GM15510 (cell line): ENCODE data around the gene BDNF.

ENCODE experiments used
- POLR2A ChIP-seq: IDR thresholded peaks from 3 replicates; pipeline ENCODE4 v1.6.1; 2011; ENCODE audit warnings: borderline replicate concordance; ENCODE audit not compliant: insufficient read length; ENCODE audit errors: extremely low read depth

Gene BDNF

DNA sequence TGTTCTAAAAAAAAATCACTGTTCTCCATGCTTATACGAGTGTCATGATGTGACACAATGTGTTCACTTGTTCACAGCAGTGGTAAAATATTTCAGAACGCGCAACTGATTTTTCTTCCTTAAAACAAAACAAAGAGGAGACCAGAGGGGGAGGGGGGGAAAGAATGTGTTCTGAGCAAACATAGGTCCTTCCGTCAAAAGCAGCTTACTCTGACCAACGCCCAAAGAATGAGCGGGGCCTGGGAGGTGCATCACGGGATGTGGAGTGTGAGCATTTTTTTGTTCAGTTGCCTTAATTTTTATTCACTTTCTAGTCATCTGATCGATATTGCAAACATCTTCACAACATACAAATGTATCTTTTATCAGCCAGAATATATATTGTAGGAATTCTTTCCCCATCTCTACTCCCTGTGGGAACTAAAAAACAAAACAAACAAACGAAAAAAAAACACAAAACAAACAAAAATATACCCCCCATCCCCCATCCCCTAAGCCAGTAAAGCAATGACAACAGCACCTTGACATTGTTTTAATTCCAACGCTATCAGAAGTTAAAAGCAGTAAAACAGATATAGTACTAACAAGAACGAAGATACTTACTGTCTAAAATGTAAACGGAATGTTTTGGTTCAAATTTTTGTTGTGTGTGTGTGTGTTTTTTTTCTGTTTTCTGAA is 43.3 kb downstream of the BDNF start:
- TF ChIP-seq POLR2A = no peak

DNA sequence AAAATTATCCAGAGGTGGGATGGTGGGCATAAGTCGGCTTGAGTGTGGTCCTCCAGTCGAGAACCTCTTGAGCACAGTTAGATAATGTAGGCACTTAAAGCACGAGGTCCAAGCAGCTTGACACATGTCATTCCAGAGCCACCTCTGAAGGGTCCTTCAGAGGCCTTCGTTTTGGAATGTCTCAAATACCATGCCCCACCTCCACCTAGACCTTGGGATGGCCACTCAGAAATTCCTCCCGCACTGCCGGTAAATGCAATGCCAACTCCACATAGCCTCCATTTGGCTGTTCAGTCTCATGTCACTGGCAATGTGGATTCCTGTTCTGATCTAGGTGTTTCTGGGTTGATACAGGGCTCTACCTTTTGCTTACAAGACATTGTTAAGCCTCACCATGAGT is 43.9 kb downstream of the BDNF start:
- no peak for TF ChIP-seq POLR2A

- no peak for TF ChIP-seq POLR2A
Measured at GRCh38 chr11:27653990-27654758, 46.1 kb downstream of the BDNF start.

DNA sequence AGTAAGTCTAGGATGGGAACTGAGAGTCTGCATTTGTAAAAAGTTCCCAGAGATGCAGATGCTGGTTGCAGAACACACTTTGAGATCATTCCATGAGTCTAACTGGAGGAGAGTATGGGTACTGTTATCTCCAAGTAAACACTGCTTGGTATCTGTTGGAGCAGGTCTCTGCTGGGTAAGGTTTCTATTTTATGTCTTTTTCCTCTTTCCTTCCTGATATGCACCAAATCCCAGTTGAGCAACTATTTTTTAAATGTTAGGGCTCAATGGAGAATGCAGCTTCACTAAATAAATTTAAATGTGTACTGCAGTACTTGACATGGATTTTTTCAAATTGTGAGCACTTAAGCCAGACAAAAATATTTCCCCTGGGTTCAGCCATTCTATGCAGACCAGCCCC is 48.5 kb downstream of the BDNF start:
- no peak for TF ChIP-seq POLR2A

GRCh38 chr11:27650988-27651387 is 49.3 kb downstream of the BDNF start:
- TF ChIP-seq POLR2A = no peak

DNA sequence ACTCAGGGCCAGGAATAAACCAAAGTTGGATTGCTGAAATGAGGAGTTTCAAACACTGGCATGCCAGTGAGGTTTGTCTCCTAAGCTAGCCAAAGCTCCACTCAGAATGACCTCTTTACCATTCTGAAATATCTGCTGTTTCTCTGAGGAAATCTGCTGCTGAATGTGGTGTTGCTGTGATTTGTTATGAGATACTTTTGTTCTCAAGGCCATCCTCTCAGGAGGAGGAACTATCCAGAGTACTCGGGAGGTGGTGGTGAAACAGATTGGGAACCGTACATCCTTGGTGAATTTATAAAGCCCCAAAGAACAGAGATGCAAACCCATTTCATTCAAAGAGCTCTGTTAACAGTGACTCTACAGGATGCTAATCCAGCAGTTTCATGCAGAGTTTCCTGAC is 50.5 kb downstream of the BDNF start:
- TF ChIP-seq POLR2A = no peak

GRCh38 chr11:27648840-27649239 is 51.4 kb downstream of the BDNF start:
- no peak for TF ChIP-seq POLR2A

DNA sequence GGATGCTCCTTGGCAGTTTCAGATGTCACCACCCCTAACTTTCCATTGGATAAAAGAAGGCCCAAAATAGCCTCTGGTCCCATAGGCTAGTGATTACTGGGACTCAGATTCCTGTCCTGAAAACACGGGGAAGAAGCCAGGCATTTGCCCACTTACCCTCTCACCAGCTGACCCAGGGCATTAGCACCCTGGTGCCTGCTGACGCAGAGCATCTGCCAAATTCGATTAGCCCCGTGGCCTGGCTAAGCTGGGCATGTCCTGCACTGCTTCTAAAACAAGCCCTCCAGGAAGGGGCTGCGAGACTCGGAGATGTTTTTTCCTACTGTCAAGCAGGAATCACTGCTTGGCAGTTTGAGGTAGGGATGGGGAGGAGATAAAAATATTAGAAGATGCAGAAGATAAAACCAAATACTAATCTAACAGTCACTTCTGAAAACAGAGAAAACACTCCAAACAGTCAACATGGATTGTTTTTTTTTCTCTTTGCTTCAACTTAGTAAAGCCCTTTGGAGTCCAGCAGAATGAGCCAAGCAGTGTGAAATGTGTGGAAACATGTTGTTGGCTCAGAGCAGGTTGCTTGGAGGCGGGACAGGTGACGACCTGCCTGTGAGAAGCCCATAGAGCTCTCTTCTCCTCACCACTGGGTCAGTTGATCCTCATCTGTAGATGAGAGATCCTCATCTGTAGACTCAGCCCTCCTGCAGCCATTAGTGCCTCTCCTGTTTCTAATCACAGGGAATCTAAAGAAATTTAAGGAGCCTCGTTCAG is 54.0 kb downstream of the BDNF start:
- TF ChIP-seq POLR2A = no peak

DNA sequence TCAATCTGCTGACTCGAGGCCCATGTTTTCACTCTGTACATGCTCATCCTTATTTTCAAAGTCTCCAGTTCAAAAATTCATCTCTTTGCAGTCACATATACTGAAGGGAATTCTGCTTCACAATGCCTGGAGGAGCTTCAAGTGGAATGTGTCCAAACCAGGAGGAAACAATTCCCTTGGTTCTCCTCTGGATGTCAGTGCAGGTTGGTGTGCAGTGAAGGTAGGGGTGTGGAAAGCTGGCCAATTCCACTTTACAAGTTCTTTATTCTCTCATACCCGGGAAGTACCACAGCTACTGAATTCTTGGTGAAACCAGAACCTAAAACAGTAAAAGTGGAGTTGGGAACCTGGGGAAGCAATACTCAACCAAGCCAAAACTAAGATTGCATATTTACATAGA is 57.3 kb downstream of the BDNF start:
- TF ChIP-seq POLR2A = no peak

DNA sequence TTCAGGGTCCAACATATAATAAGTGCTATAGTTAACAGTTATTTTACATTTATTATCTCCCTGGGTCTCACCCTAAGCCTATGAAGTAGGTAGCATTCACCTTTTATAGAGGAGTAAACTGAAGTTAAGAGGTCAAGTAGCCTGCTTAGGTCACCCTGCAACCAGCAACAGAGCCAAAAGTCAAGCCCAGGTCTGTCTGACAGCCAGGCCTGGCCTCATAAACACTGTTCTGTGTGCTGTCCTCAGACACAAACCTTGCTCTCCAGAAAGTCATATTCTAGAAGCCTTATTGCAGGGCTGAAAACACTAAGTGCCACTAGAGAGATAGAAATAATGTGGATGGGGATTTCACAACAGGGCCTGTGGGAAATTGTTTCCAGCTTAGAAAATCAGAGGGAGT is 59.3 kb downstream of the BDNF start:
- TF ChIP-seq POLR2A = no peak

DNA sequence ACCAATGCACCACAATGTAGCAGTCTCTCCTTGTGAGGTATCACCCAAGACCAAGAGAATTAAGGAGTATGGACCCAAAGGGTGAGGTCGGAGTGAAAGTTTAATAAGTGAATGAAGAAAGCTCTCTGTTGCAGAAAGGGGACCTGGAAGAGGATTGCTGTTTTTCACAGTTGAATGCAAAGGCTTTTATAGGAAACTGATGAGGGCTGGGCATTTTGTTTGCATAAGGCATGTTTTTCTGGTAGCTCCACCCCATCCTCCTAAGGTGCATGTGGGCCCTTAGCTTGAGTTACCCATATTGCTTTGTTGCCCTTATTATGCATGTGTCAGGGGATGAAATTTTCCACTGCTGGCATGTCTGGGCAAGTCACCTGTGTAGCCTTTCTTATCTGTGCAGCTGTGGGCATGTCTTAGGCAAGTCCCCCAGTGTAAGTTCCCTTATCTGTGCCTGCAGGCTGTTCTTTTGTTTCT is 64.7 kb downstream of the BDNF start:
- TF ChIP-seq POLR2A = no peak

DNA sequence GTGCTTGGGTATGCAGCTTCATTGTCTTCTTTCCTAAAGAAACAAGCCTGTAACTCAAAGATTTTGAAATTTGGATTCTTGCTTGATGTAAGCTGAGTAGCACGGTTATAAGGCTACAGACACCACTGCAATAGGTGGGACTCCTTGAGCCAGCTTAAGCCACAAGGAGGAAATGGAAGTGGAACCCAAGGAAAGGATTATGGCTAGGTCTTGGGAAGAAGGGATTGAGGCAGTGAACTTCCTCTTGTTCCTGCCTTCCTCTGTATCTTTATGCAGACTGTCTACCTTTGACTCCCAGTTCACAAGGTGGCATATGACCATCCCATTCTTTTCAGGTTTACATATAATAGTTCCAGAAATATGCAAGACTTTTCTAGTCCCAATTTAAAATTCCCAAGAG is 72.3 kb downstream of the BDNF start:
- TF ChIP-seq POLR2A = no peak

DNA sequence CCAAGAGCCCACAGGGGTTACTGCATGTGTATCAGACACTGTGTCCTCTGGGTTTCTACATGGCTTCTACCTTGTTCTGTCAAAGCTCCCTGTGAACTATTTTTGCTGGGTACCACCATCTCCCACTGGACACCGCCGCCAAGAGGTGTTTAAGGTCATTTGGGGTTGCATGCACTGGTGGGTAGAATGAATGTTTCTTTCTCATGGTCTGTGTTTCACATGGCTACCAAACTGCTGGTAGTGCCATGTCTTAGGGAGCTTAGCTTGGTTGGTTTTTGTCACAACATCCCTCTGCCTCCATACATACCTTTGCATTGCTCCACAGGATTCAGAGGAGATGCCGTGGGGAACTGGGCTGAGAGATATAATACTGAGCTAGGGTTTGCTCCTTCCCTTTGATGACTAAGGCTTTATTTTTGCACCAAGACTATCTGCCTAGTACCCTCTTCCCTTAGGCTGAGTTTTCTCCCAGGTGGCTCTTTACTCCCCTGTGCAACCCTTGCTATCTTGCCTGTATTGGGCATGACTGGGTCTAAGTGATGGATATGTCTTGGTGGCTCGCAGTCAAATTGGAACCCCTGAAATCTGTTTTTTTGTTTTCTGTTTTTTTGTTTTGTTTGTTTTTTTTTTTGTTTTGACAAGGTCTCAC is 73.2 kb downstream of the BDNF start:
- TF ChIP-seq POLR2A = no peak

GRCh38 chr11:27626269-27626937 is 73.9 kb downstream of the BDNF start:
- TF ChIP-seq POLR2A = no peak
